ENCODE measurements around the gene KRT20.
"Not testable (repeated sequence)": the region's sequence is repeated elsewhere in the genome, so short reads cannot be mapped to it uniquely, and the experiment has no call there.

KRT20 gene

GRCh38 chr17:40884708-40885512 lies at the start of gene KRT20:
KRT20 (minus strand) TSS chr17:40885242; CDS start chr17:40885185, 57 bp downstream.
- no peak for DNase-seq (ENCODE audit: low read depth, low spot score)

GRCh38 chr17:40932608-40933007 lies 47.6 kb upstream of the KRT20 start:
- no peak for DNase-seq (ENCODE audit: low read depth, low spot score)

GRCh38 chr17:40931311-40931710 lies 46.3 kb upstream of the KRT20 start:
- DNase-seq (ENCODE audit: low read depth, low spot score): no peak

- DNase-seq (ENCODE audit: low read depth, low spot score): no peak
Observed at GRCh38 chr17:40926341-40926740, 41.3 kb upstream of the KRT20 start.

GRCh38 chr17:40922239-40922638 lies 37.2 kb upstream of the KRT20 start:
- no peak for DNase-seq (ENCODE audit: low read depth, low spot score)

- no peak for DNase-seq (ENCODE audit: low read depth, low spot score)
Observed at GRCh38 chr17:40921026-40921425, 36.0 kb upstream of the KRT20 start.

- DNase-seq (ENCODE audit: low read depth, low spot score): not testable (repeated sequence)
Observed at GRCh38 chr17:40917116-40917515, 32.1 kb upstream of the KRT20 start.

GRCh38 chr17:40916366-40916765 lies 31.3 kb upstream of the KRT20 start:
- DNase-seq (ENCODE audit: low read depth, low spot score): no peak

- no peak for DNase-seq (ENCODE audit: low read depth, low spot score)
Observed at GRCh38 chr17:40915721-40916256, 30.7 kb upstream of the KRT20 start.

- DNase-seq (ENCODE audit: low read depth, low spot score): no peak
Observed at GRCh38 chr17:40915199-40915661, 30.2 kb upstream of the KRT20 start.

- DNase-seq (ENCODE audit: low read depth, low spot score): no peak
Observed at GRCh38 chr17:40914075-40914855, 29.2 kb upstream of the KRT20 start.

- DNase-seq (ENCODE audit: low read depth, low spot score): no peak
Observed at GRCh38 chr17:40912486-40913210, 27.6 kb upstream of the KRT20 start.

- DNase-seq (ENCODE audit: low read depth, low spot score): no peak
Observed at GRCh38 chr17:40910441-40910841, 25.4 kb upstream of the KRT20 start.

GRCh38 chr17:40909755-40910154 lies 24.7 kb upstream of the KRT20 start:
- DNase-seq (ENCODE audit: low read depth, low spot score): no peak

GRCh38 chr17:40909351-40909750 lies 24.3 kb upstream of the KRT20 start:
- peak; percentile 23 for DNase-seq (ENCODE audit: low read depth, low spot score)

GRCh38 chr17:40906613-40907012 lies 21.6 kb upstream of the KRT20 start:
- DNase-seq (ENCODE audit: low read depth, low spot score): no peak

GRCh38 chr17:40905370-40905769 lies 20.3 kb upstream of the KRT20 start:
- no peak for DNase-seq (ENCODE audit: low read depth, low spot score)

GRCh38 chr17:40903129-40903847 lies 18.2 kb upstream of the KRT20 start:
- DNase-seq (ENCODE audit: low read depth, low spot score): no peak

- no peak for DNase-seq (ENCODE audit: low read depth, low spot score)
Observed at GRCh38 chr17:40902498-40902897, 17.5 kb upstream of the KRT20 start.

- DNase-seq (ENCODE audit: low read depth, low spot score): no peak
Observed at GRCh38 chr17:40901981-40902474, 17.0 kb upstream of the KRT20 start.

- no peak for DNase-seq (ENCODE audit: low read depth, low spot score)
Observed at GRCh38 chr17:40900809-40901356, 15.8 kb upstream of the KRT20 start.

Data from activated naive CD8-positive, alpha-beta T cell treated with anti-CD3 and anti-CD28 coated beads, Interleukin-2, amount 50 U/mL, for 16 hours (primary cell).